ENCODE data around the gene CYB5R2.
"Not testable (repeated sequence)": the region's sequence is repeated elsewhere in the genome, so short reads cannot be mapped to it uniquely, and the experiment has no call there.

The CYB5R2 gene

DNA sequence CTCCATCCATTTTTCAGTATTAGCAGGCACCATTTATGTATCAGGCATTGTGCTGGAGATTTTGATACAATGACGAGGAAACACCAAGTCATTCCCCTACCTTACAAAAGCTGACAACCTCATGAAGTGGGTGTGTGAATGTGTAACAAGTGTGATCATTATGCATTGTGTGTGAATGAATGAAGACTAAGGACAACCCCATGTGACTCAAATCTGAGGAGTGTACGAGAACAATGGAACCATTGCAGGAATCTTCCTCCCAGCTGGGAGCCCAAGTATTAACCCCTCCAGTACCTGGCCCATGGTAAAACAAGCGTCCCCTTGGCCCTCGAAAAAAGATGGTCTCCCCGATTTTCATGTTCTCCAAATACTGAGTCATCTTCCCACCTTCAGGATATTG, 4.4 kb downstream of the CYB5R2 start:
- DNase-seq (ENCODE audit: low read depth in 2 of 2): no peak

DNA sequence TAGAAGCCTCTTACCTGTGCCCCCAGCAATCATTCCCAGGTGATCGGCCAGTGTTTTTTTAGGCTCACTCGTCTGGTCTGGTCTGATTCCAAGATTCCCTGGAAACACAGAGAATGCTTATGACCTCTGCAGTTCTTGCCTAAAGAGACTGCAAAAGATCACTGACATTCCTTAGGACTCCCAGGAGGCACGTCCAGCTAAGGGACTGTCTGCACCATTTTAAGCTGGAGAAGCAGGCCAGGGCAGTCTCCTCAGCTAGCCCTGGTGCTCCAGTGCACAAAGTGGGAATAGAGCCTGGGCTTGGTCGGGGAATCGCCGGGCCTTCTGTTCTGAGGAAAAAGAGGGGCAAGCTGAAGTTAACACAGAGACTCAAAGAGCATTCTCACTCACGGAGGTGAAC, 4.8 kb downstream of the CYB5R2 start:
- no peak for DNase-seq (ENCODE audit: low read depth in 2 of 2)

DNA sequence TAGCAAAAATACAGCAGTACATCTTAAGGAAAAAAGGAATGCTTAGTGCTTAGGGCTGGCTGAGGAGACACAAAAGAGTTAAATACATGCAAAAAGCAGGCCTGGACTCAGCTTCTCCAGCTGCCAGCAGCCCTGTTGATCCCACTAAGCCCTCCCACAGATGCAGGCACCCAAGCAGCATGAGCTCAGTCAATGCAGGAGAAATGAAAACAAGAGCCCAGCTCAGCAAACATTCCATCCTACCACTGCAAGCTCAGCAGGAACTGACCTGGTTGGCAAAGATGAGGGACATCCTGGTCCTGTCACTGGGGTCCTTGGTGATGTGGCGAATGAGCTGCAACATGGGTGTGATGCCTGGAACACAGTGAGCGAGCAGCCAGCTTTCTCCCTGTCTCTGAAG, 5.8 kb downstream of the CYB5R2 start:
- DNase-seq (ENCODE audit: low read depth in 2 of 2): no peak

DNA sequence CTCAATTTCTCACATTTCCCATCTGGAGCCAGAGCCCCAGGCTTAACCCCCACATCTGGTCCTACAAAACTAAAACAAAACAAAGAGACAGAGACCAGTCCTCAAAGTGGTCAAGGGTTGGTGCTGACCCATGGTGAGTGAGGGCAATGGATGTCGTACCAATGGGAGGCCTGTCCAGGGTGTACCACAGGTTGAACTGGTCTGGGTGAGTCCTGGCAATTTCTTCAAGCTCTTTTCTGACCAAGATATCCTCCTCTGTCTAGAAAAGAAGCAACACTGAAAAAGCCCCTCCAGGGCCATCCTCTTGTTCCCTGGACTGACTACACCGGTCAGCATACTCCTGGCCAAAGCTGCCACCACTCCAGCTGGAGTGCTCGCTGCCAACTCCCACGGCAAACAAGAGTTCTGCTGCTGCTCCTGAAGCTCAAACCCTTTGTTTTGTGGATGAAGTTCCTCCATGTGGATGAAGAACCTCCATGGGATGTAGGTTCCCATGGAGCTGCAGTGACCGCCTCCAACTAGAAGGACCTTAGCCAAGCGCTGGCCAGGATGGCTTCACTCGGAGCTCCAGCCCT, 6.9 kb downstream of the CYB5R2 start:
- no peak for DNase-seq (ENCODE audit: low read depth in 2 of 2)

DNA sequence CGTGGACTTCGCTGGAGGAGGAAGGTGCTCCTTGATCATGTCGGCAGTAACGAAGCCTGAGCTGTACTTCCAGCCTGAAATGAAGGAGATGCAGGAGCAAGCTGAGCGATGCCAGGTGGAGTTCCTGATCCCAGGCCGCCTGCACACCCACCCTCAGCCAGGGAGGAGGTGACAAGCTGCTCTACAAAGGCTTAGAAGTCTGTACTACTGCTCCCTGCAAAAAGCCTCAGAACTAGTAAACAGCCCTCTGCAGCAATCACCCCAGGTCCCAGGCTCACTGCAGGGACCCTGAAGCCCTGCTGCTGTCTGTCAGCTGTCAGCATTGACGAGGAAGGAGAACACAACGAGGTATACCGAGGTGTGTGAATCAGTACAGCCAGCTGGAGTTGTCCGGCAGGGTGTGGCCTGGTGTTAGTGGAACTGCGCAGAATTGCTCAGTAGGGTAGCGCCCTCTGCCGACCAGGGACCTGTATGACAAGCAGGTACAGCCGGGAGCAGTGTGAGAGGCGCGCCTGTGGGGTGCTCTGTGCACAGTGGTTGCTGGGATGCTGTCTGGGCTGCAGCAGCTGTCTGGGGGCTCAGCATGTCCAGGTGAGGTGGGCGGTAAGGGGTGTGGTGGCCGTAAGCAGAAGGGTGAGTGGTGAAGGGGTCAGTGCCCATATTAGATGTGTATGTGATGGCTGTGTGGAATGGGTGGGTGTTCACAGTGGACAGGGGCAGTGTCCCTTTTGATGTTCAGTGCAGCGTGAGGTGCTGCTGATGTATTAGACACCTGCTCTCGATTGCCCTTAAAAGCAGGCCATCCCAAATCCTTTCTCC, 7.6 kb downstream of the CYB5R2 start:
- DNase-seq (ENCODE audit: low read depth in 2 of 2): peak; percentile 58 to 75

DNA sequence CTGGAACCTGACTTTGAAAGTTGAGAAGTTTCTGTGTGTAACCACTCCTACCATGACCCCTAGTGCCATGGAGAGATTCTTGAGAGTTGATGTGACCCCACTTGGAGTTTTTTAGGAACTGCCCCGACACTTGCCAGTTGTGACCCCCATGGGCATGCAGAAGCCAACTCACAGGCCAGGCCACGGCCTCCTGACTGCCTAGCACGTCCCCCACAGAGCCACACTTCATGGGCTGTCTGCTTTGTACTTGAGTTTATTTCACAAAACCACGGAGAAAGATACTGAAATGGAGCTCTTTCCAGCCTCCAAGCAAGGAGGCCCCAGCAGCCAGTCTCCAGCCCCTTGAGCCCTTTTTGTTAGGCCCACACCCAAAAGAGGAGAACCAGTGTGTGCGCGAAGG, 8.4 kb downstream of the CYB5R2 start:
- DNase-seq (ENCODE audit: low read depth in 2 of 2): no peak

DNA sequence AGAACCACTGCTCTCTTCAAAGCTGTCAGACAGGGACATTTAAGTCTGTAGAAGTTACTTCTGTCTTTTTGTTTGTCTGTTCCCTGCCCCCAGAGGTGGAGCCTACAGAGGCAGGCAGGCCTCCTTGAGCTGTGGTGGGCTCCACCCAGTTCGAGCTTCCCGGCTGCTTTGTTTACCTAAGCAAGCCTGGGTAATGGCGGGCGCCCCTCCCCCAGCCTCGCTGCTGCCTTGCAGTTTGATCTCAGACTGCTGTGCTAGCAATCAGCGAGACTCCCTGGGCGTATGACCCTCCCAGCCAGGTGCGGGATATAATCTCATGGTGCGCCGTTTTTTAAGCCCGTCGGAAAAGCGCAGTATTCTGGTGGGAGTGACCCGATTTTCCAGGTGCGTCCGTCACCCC, 9.8 kb downstream of the CYB5R2 start:
- not testable (repeated sequence) for DNase-seq (ENCODE audit: low read depth in 2 of 2)

DNA sequence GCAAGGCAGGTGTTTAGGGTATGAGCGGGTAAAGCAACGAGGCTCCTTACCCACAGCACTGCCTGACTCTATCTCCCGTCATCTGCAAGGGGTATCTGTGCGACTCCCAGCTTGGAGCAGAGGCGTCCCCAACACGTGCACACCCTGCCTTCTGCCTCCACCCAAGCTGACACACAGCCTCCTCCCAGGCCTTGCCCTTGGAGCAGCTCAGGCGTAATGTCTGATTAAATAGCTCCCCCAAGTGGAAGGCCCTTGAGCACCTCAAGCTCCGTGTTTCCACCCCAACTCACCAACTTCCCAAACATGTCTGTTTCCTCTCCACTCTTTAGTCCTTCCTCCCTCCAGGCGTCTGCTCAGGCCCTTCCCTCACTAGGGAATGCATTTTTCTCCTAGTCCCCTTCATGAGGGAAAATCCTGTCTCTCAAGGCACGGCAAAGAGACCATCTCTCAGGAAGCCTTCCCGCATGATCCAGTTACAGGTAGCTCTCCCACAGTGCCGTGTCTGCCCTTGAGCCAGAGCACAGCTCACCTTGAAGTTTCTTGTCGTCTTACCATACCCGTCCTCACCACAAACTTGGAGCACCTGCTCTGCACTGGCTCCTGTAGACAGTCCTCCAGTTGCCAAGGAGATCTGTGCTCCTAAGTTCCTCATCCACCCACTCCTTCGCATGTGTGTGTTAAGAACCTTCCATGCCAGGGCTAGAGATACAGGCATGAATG, 15.8 kb downstream of the CYB5R2 start:
- DNase-seq (ENCODE audit: low read depth in 2 of 2): no peak

DNA sequence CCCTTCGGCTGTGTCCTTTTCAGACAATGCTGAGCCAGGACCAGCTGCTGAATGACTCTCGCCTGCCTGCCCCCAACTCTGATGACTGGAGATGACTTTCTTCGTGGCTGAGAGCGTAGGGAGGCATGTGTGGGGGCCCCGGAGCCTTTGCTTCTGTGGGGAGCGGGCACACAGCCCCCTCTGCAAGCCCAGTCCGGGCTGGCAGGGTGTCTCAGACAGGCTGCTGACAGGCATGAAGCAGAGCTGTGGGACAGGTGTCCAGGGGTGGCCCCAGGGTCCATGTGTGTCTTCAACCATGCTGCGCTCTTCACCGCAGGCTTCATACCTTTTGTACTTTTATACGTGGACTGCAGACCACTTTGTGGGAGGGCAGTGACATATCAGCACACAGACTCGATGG, 16.6 kb downstream of the CYB5R2 start:
- no peak for DNase-seq (ENCODE audit: low read depth in 2 of 2)

DNA sequence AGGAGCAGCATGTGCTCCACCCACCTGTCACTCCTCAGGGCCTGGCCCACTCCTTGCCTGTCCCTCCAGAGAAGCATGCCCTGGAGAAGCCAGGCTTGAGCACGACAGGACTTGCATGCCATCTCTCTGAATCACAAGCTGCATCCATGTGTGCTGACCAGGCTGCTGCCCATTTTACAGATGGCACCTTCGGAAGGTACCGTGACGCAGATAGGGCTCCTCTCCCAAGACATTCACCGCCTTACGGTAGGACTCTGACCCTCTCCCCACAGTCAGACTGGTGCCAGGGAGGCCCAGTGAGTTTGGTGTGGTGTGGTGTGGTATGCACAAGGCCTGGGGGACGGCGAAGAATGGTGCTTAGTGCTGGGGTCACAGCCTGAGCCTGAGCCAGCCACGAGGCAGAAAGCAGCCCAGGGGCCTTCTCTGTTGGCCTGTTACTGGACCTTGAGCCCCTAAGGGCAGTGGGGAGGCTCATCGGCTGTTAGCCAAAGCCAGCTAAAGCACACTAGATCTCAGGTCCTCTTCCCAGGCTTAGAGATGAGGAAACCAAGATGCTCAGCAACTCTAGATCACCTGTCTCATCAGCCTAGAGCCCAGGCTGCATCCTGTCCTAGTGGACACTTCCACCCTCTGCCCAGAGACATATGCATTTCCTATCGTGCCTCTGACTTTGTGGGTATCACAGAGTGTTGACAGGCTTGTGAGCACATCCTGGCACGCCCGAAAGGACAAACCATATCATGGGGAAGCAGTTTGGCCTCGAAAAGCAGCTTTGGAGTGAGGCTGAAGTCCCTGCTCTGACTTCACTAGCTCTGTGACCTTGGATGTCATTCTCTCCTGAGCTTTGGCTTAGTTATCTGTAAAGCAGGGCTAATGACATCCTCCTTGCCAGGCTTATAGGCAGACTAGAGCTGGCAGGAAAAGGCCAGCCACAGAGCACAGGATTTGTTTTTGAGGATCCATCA, 17.8 kb downstream of the CYB5R2 start:
- DNase-seq (ENCODE audit: low read depth in 2 of 2): no peak

DNA sequence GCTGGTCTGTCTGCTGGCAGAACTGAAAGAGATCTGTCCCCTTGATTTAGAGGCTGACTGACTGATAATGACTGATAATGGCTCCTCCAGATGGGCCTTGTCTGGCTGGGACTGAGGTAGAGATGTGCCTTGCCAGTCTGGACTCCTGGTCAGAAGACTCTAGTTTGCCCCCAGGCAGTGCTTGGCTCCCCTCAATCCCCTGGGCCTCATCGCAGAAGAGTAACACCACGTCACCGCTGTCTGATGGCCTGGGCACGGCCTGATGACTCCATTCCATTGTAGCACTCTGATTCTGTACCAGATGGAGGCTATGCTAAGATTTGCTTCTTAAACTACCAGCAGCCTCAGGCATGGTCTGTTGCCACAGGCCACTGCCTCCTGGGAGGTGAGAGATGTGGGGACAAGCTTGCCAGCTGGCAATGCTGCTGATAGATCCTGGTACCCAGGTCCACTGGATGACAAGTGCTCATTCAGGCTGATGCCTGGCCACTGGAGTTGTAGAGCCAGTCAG, 19.1 kb downstream of the CYB5R2 start:
- no peak for DNase-seq (ENCODE audit: low read depth in 2 of 2)

DNA sequence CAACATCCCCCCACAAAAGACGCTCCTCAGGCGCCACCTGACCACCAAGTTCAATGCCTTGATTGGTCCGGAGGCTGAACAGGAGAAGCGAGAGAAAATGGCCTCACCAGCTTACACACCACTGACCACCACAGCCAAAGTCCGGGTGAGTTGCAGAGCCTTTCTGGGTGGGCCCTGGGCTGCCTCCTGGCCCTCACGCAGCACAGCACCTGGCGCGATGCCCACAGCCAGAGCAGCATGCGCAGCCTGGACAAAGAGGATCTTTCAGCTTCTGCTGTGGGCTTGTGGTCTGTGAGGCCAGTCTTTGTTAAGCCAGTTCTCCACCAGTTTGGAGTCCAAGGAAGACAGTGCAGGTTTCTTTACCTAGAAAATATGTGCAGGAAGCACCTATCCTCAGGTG, 21.6 kb downstream of the CYB5R2 start:
- DNase-seq (ENCODE audit: low read depth in 2 of 2): no peak

DNA sequence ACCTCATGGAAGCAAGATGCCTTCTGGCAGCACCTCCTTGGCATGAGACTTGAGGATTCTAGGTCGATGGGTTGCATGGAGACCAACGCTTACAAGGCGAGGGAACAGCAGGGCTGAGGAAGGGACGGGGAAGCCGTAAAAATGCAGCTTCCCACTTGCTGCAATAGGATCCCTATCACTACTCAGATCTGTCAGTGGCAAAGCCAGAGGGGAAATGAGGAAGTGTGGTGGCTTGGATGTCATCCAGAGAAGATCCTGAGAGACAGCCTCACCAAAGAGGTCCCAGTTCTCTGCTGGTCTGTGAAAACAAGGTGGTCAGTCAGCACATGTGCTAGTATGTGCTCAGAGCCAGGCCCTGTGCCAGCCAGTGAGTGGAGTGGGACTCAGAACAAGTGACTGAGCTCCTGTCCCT, 22.2 kb downstream of the CYB5R2 start:
- DNase-seq (ENCODE audit: low read depth in 2 of 2): no peak

DNA sequence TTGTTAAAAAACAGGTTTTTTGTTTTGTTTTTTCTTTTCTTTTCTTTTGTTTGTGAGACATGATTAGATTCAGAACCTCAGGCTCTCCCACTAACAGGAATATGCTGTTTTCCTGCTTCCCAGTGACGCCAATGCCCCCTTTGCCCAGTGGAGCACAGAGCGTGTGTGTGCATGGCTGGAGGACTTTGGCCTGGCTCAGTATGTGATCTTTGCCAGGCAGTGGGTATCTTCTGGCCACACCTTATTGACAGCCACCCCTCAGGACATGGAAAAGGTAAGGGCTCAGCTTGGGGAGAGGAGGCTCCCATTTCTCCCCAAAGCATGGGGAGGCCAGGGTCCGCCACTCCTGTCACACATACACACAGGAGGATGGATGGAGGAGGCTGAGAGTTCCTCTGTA, 25.0 kb downstream of the CYB5R2 start:
- no peak for DNase-seq (ENCODE audit: low read depth in 2 of 2)

DNA sequence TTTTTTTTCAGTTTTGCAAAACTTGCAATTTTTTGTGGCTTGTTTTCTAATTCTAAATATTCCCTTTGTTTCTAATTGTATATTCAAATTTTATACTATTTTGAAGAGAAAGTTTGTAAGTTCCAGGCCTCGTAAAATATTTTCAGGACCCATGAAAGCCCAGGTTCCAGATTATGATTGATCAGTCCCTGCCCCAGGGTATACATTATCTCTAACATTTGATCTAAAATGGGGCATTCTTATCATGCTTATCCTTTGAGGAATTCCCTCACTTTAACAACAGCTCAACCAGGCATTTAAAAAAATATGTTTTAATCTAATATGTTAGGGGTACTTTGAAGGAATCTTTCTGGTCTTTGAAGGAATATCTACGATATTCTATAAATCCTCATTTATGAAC, 26.4 kb downstream of the CYB5R2 start:
- no peak for DNase-seq (ENCODE audit: low read depth in 2 of 2)

DNA sequence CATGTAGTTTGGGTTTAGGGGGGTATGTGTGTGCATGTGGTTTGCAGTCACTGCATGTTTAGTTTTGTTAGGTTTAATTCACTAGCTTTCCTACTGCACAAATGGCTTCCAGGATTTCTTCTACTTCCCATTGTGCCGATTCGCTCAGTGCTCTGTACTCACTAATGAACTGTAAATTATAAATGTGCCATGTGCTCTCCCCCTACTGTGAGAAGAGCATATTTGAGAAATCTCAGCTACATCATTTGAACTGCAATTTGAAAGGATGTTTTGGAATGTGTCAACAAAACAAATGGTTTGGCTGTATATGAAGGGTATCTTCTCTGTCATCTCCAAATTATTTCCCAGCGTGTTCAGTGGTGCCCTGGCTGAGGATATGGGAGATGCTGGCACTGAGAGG, 28.1 kb downstream of the CYB5R2 start:
- no peak for DNase-seq (ENCODE audit: low read depth in 2 of 2)

DNA sequence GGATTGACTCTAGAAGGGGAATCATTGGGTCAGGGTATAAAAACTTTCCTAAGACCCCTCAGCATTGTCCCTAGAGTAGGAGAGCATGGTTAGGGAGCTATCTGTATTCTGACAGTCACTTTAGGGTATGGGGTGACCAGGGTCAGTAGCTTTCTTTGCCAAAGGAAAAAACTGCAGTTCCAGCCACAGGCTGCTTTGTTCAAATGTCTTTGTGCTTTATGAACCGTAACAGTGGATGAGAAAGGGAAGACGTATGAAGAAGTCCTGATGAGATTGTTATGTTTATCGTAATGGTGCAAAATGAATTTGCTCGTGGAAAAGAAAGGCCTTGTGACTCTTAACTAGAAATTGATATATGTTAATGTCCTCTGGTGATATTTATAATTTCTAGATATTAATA, 30.0 kb downstream of the CYB5R2 start:
- no peak for DNase-seq (ENCODE audit: low read depth in 2 of 2)

DNA sequence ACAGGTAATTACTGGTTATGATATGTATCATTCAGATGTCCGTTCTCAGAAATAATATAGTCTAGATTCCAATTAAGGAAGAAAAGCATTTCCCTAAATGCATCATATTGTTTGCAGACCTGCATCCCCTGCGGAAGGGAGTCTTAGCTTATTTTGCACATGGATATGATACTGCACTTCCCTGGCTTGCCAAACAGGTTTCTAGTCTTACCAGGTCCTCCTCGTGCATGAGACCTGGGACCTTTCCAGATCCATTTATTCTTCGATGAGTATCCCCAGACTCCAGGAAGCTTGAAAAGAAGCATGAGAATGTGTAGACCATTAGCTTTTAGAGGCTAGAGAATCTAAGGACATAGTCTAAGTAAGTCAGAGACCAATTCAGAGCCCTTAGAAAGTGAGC, 30.6 kb downstream of the CYB5R2 start:
- DNase-seq (ENCODE audit: low read depth in 2 of 2): no peak

DNA sequence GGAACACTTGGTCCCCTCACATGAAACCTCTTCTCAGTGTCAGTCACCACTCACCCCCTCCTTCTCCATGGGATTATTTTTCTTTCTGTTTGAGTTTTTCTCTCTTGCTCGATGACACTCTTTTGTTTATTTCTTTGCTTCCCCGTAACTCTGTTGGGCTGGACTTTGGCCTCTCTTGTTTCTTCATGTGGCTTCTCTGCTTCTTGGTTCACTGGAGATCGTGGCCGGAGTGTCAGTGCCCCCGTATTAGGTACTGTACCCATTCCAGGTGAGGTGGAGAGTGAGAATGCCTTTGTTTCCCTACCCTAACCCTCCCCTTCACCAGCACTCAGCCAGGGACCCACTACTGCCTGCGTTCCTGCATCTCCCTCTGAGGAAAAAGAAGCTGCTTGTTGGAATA, 32.5 kb downstream of the CYB5R2 start:
- no peak for DNase-seq (ENCODE audit: low read depth in 2 of 2)

DNA sequence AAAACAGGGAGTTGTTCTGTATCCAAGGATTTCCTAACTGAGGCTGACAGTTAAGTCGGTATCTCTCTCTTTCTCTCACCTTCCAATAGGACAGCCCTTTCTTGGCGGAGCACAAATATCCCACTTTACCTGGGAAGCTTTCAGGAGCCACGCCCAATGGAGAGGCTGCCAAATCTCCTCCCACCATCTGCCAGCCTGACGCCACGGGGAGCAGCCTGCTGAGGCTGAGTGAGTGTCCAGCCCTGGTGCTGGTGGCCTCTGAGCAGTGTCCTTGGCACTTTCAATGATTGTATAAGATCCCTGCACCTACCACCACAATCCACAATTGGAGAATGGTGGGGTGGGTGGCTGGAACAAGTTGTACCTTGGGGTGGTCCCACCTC, 33.7 kb downstream of the CYB5R2 start:
- DNase-seq (ENCODE audit: low read depth in 2 of 2): no peak

DNA sequence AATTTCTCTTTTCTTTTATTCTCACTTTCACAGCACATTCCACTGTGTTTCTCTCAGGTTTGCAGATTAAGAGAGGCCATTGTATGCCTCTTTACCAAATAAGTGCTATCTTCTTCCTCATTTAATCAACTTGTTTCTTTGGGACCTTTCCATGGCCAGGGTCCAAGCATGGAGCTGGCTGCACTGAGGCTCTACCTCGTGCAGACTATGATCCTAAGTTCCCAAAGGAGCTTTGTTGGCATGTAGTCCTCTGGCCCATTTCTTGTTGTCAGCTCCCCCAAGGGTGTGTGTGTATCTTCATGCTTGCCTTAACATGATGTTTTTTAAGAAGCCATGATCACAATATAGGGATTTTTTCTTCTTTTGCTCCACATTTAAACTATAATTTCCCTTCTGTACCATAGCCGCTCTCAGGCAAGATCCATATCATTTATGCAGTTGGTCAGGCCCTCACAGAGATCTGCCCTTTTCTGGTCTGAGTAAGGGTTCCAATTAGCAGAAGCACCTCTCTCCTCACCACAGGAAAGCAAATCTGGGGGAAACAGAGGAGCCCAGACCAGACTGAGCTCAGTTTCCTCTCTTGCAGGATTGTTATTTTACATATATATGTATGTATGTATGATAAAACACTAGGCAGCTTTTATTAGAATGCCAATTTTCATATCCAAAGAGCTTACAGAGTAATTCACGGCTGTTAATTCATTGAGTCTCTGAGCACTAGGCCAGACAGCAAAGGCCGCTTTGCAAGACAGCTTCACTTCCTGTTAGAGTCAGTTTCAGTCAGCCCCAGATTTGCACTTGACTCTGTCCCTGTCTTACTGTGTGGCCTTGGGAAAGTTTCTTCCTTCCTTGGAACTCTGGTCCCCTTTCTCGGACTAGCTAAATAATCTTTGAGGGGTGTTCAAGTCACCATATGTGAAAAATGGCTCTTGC, 34.3 kb downstream of the CYB5R2 start:
- no peak for DNase-seq (ENCODE audit: low read depth in 2 of 2)

All from stimulated activated CD4-positive, alpha-beta T cell treated with anti-CD3 and anti-CD28 coated beads, Interleukin-12 subunit alpha, Interleukin-12 subunit beta, amount 100 ng/mL, for 24 hours (primary cell).